Measurements from ENCODE around the gene APBB1IP. TPM values are rescaled to one million over a fixed set of nuclear protein-coding genes. Genes with fewer than 3 reads are reported as not detected.
A peak's percentile ranks its signal among the peaks of the same experiment; 100 is the strongest.
"Not testable (repeated sequence)": the region's sequence is repeated elsewhere in the genome, so short reads cannot be mapped to it uniquely, and the experiment has no call there.

Gene APBB1IP
- total RNA-seq, 2 experiments from 2014 or later = 66.3 to 68.0 TPM

DNA sequence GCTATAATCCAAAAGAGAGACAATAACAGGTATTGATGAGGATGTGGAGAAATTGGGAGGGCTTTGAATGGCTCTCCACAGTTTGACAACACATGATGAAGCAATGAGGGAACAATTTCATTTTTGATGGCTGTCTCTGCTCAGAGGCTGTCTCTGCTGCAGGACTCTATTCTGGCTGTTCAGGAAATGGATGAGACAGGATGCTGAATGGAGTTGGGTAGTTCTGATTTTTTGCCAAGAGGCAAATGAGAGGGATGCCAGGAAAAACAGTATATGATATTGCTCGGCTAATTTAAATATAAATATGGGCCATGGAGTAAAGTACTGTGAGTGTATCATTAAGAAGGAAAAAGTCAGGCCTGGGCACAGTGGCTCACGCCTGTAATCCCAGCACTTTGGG, 16.8 kb downstream of the APBB1IP start:
- no peak for DNase-seq
- no peaks in the 10 kb centered on the region for H3K27me3 Mint-ChIP-seq
- peaks cover 66% of the 10 kb centered on the region for H3K4me1 Mint-ChIP-seq
- peak overlapping the region; percentile 64 for H3K27ac Mint-ChIP-seq
- peaks cover 65% of the 10 kb centered on the region for H3K36me3 Mint-ChIP-seq
- H3K9me3 Mint-ChIP-seq = peaks cover 2% of the 10 kb centered on the region
- peak overlapping the region; percentile 18 for H3K4me3 Mint-ChIP-seq

DNA sequence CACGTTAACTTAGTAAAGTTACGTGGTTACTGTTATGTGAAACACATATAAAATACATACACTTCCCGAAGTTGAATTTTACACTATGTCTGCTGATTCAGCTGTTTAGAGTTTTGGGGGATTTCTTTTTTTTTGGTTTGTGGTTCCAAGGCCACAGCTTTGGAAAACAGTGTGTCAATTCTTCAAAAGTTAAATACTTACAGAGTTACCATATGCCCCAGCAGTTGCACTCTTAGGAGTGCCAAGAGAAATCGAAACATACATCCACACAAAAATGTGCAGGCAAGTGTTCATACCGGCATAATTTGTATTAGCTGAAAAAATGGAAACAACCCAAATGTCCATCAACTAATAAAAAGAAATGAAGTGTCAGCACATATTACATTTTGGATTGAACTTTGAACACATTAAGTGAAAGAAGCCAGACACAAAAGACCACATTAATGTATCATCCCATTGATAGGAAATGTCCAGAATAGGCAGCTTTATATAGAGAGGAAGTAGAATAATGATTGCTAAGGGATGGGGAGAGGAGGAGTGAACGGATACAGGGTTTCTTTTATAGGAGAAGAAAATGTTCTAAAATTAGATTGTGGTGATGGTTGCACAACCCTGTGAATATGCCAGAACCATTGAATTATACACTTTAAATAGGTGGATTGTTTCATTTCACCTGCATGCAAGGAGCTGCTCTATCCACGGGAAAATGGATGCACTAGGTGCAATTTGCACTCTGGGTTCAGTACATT, 17.6 kb downstream of the APBB1IP start:
- H3K36me3 Mint-ChIP-seq = peaks cover 63% of the 10 kb centered on the region
- peak overlapping the region; percentile 76 for H3K27ac Mint-ChIP-seq

DNA sequence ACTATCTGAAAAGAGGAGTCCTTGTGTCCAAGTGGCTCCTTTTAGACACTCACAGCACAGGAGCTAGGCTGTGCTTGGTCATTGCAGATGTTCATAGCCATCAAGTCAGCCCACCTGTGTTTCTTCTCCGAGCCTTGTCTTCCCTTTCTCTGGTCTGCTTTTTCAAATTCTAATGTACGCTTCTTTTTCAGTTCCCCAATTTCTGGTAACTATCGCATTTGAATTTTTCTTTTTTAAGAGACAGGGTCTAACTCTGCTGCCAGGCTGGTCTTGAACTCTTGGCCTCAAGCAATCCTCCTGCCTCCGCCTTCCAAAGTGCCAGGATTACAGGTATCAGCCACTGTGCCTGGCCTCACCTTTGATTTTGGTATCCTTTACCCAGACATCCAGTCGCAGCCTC, 18.9 kb downstream of the APBB1IP start:
- Mint-ChIP-seq H3K4me1 (peaks cover 62% of the 10 kb centered on the region), H3K9me3 (peaks cover 4% of the 10 kb centered on the region), H3K27me3 (no peaks in the 10 kb centered on the region), H3K36me3 (peaks cover 60% of the 10 kb centered on the region), H3K4me3 (no peak overlapping the region), H3K27ac (peak overlapping the region; percentile 26)
- DNase-seq = no peak

More for the DNA sequence above, 17.6 kb downstream of the APBB1IP start:
- Mint-ChIP-seq H3K4me3 (peak overlapping the region; percentile 6), H3K4me1 (peaks cover 66% of the 10 kb centered on the region), H3K9me3 (peaks cover 2% of the 10 kb centered on the region), H3K27me3 (no peaks in the 10 kb centered on the region)
- no peak for DNase-seq

DNA sequence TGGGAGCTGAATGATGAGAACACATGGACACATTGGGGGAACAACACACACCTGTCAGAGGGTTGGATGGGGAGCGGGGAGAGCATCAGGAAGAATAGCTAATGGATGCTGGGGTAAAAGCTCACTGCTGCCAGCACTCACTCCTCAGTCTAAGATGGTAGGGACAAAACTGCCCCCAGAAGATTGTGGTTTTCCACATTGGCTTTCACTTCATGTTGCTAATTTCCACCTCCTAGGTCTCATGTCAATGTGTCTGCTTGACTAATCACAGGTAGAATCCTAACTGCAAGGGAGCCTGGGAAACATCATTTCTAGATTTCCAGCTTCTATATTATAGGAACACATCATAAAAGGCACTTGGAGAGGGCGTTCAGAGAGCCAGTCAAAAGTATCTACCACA, 22.6 kb downstream of the APBB1IP start:
- Mint-ChIP-seq H3K27ac (no peak overlapping the region), H3K4me1 (peaks cover 72% of the 10 kb centered on the region), H3K36me3 (peaks cover 59% of the 10 kb centered on the region), H3K27me3 (no peaks in the 10 kb centered on the region), H3K4me3 (no peak overlapping the region), H3K9me3 (peaks cover 6% of the 10 kb centered on the region)
- no peak for DNase-seq

DNA sequence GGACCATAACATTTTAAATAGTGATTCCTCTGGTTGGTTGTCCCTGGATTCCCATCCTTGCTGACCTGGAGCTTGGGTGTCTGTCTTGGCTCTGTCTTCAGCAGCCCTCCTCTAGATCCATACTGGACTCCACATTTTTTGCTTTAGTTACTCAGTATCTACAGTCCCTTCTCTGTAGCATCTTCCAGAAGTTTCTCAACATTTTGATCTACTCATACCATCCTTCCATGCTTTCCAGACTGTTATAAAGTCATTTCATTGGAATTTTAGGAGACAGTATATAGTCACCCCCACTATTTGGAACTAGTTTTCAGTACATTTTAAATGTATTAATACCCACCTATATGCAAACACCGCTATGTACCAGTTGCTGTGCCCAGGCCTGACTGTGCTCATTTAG, 25.8 kb downstream of the APBB1IP start:
- no peak overlapping the region for H3K4me3 Mint-ChIP-seq
- peaks cover 75% of the 10 kb centered on the region for H3K4me1 Mint-ChIP-seq
- peaks cover 9% of the 10 kb centered on the region for H3K9me3 Mint-ChIP-seq
- H3K27ac Mint-ChIP-seq = peak overlapping the region; percentile 34
- DNase-seq = no peak
- no peaks in the 10 kb centered on the region for H3K27me3 Mint-ChIP-seq
- H3K36me3 Mint-ChIP-seq = peaks cover 65% of the 10 kb centered on the region

DNA sequence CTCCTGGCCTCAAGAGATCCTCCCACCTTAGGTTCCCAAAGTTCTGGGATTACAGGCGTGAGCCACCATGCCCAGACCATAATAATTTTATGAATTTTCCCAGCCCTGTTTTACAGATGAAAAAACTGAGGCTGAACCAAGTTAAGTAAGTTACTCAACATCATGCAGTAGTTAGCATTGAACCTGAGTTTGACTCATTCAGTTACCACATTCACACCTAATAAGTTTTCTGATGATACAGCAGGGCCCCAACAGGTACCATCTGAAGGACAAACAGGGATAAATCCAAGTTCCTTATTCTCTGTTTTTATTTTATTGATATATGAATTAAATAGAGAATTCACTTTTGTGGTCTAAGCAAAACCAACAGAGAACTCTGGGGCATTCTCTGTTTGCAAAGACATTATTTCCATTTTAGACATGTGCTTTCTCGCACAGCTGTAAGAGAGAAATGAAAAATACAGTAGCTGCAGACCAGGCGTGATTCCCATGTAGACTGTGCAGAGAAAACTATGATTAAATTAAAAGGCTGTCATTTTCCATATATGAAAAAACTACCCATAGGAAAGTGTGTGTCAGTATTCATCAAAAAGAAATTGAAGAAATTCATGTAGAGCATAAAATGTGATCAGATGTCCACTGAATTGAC, 26.6 kb downstream of the APBB1IP start:
- peak overlapping the region; percentile 63 for H3K27ac Mint-ChIP-seq
- peaks cover 80% of the 10 kb centered on the region for H3K4me1 Mint-ChIP-seq
- DNase-seq = no peak
- peaks cover 9% of the 10 kb centered on the region for H3K9me3 Mint-ChIP-seq
- no peaks in the 10 kb centered on the region for H3K27me3 Mint-ChIP-seq
- H3K4me3 Mint-ChIP-seq = no peak overlapping the region
- H3K36me3 Mint-ChIP-seq = peaks cover 63% of the 10 kb centered on the region

DNA sequence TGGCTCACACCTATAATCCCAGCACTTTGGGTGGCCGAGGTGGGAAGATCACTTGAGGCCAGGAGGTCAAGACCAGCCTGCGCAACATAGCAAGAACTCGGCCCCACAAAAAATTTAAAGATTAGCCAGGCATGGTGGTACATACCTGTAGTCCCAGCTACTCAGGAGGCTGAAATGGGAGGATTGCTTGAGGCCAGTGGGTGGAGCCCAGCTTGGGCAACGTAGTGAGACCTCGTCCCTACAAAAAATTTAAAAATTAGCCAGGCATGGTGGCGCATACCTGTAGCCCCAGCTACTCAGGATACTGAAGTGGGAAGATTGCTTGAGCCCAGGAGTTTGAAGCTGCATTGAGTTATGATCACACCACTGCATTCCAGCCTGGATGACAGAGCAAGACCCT, 28.4 kb downstream of the APBB1IP start:
- DNase-seq, H3K9me3 Mint-ChIP-seq, H3K4me3 Mint-ChIP-seq, H3K27me3 Mint-ChIP-seq: not testable (repeated sequence)
- H3K4me1 Mint-ChIP-seq = peaks cover 83% of the 10 kb centered on the region
- H3K27ac Mint-ChIP-seq = peak overlapping the region; percentile 49
- H3K36me3 Mint-ChIP-seq = peaks cover 66% of the 10 kb centered on the region

DNA sequence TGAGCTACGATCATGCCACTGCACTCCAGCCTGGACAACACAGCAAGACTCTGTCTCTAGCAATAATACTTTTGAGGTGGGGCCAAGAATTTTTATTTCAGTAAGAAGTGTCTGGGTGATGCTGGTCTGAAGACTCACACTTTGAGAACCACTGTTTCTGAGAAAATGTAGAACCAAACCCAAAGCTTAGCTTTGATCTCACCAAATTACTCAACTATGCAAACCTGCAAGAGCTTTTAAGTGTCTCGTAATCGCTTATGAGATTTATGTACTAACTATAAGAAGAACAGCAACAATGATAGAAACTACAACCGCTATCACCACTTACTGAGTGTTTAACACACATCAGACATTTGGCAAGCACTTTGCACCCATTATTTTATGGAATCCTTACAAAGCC, 29.5 kb downstream of the APBB1IP start:
- Mint-ChIP-seq H3K9me3 (peaks cover 6% of the 10 kb centered on the region), H3K4me3 (no peak overlapping the region), H3K27me3 (no peaks in the 10 kb centered on the region), H3K36me3 (peaks cover 64% of the 10 kb centered on the region), H3K27ac (peak overlapping the region; percentile 67), H3K4me1 (peaks cover 85% of the 10 kb centered on the region)
- no peak for DNase-seq

DNA sequence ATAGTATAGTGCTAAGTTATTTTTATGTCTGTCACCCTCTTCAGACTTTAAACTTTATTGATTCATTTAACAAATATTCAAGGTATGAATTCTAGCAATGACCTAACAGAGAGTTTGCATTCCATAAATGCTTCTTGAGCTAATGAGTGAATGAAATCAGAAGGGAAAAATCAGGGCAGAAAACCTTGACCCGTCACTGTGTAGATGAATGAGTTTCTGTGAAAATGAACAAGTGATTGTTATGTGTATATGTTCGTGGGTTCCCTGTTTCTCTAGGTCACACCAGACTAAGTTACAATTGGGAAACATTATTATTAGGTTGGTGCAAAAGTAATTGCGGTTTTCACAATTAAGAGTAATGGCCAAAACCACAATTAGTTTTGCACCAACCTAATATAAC, 30.1 kb downstream of the APBB1IP start:
- Mint-ChIP-seq H3K4me1 (peaks cover 84% of the 10 kb centered on the region), H3K27me3 (no peaks in the 10 kb centered on the region), H3K4me3 (no peak overlapping the region), H3K36me3 (peaks cover 62% of the 10 kb centered on the region), H3K9me3 (peaks cover 3% of the 10 kb centered on the region), H3K27ac (no peak overlapping the region)
- no peak for DNase-seq

DNA sequence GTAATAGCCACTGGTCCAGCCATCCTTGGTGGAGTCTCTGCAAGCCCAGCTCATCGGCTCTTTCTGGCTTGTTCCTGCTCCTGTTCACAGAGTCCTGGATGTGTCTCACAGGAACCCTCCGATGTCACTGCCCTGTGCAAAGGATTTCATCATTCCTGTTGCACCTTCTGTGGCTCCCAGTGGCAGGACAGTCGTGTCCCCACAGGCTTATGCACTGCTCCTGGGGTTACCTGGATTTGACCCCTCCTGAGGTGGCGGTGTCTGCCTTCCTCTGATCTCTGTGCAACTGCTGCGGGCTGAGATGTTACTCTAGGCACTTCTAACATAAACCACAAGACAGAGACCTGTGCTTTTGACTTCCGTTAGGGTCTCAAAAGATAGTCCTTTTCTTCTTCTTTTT, 30.6 kb downstream of the APBB1IP start:
- Mint-ChIP-seq H3K36me3 (peaks cover 61% of the 10 kb centered on the region), H3K4me3 (peak overlapping the region; percentile 57), H3K27me3 (no peaks in the 10 kb centered on the region), H3K9me3 (peaks cover 3% of the 10 kb centered on the region), H3K27ac (peak overlapping the region; percentile 85), H3K4me1 (peaks cover 84% of the 10 kb centered on the region)
- no peak for DNase-seq

DNA sequence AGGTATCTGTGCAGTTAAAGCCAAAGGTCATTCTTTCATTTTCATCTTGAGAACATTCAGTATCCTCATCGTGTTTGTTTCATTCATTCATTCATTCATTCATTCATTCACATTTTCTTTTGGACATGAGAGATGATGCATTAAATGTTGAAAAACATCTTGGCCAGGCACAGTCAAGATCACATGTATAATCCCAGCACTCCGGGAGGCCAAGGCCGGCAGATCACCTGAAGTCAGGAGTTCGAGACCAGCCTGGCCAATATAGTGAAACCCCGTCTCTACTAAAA, 34.3 kb downstream of the APBB1IP start:
- peaks cover 60% of the 10 kb centered on the region for H3K36me3 Mint-ChIP-seq
- no peak overlapping the region for H3K4me3 Mint-ChIP-seq
- H3K27ac Mint-ChIP-seq = peak overlapping the region; percentile 62

DNA sequence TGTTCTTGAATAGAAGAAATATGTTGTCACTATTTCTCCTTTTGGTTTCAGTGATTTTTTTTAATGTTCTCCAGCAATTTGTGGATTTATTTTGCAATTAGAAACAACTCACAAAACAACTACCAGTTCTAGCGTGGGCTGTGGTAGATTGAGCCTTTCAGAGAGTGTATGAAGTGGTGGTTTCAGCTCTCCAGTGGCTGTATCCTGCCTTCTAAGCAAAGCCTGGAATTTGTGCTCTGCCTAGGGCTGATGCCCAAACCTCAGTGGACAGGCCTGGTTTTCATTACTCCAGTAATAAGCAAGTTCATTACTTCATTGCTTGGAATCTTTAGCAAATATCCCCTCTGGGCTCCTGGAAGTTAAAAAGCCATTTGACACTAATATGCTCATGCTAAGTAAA, 35.9 kb downstream of the APBB1IP start:
- Mint-ChIP-seq H3K27me3 (no peaks in the 10 kb centered on the region), H3K9me3 (peaks cover 4% of the 10 kb centered on the region), H3K27ac (peak overlapping the region; percentile 65), H3K4me3 (no peak overlapping the region), H3K36me3 (peaks cover 62% of the 10 kb centered on the region), H3K4me1 (peaks cover 81% of the 10 kb centered on the region)
- DNase-seq = no peak

More for the DNA sequence above, 34.3 kb downstream of the APBB1IP start:
- DNase-seq = no peak
- Mint-ChIP-seq H3K9me3 (peaks cover 4% of the 10 kb centered on the region), H3K27me3 (no peaks in the 10 kb centered on the region), H3K4me1 (peaks cover 83% of the 10 kb centered on the region)

DNA sequence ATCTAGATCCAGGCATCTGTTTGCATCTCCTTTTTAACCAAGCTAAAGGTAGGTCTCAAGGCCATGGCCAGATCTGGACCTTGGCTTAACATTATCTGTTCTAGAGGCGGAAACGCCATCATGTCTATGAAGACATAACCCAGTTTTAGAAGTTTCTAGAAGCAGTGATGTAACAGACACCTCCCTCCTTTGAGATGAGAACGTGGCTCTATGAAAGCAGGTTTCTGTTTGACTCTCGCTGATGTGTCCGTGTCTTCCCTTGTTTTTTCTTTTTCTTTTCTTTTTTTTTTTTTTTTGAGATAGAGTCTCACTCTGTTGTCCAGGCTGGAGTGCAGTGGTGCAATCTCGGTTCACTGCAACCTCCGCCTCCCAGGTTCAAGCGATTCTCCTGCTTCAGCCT, 36.7 kb downstream of the APBB1IP start:
- H3K27me3 Mint-ChIP-seq, H3K9me3 Mint-ChIP-seq, DNase-seq: not testable (repeated sequence)
- Mint-ChIP-seq H3K4me1 (peaks cover 79% of the 10 kb centered on the region), H3K36me3 (peaks cover 60% of the 10 kb centered on the region), H3K27ac (peak overlapping the region; percentile 88), H3K4me3 (peak overlapping the region; percentile 47)

DNA sequence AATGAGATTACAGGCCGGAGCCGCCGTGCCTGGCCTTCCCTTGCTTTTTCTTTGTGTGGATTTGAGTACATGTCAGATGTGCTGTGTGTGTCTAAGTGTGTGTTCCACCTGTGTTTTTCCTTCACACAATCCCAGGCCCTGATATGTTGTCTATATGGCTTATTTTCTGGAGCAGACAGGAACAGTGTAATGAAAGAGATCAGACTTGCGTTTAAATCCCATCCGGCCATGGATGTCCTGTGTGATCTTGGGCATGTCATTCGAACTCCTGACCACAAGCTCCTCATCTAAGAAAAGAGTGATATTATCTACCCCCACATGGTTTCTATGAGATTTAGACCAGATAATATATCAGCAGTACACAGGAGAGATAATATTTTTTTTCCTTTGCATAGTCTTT, 37.2 kb downstream of the APBB1IP start:
- Mint-ChIP-seq H3K27ac (peak overlapping the region; percentile 88), H3K4me1 (peaks cover 81% of the 10 kb centered on the region), H3K36me3 (peaks cover 62% of the 10 kb centered on the region), H3K9me3 (peaks cover 4% of the 10 kb centered on the region), H3K27me3 (no peaks in the 10 kb centered on the region), H3K4me3 (peak overlapping the region; percentile 47)
- no peak for DNase-seq

DNA sequence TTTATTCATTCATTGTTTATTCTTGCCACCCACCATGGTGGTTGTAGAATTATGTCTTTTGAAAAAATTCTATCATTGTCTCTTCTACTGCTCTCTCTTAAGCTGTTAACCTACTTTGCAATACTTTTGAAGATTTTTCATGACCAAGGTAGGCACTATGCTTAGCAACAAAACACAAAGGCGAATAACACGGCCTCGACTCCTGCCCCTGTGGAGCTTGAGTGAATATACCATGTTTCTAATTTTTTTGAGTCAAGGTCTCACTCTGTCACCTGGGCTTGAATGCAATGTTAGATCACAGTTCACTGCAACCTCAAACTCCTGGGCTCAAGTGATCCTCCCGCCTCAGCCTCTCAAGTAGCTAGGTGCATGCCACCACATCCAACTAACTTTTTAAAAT, 39.4 kb downstream of the APBB1IP start:
- H3K27ac Mint-ChIP-seq = peak overlapping the region; percentile 84
- H3K4me3 Mint-ChIP-seq = no peak overlapping the region
- H3K27me3 Mint-ChIP-seq = no peaks in the 10 kb centered on the region
- H3K9me3 Mint-ChIP-seq = peaks cover 4% of the 10 kb centered on the region
- peaks cover 54% of the 10 kb centered on the region for H3K36me3 Mint-ChIP-seq
- DNase-seq = no peak
- H3K4me1 Mint-ChIP-seq = peaks cover 75% of the 10 kb centered on the region

DNA sequence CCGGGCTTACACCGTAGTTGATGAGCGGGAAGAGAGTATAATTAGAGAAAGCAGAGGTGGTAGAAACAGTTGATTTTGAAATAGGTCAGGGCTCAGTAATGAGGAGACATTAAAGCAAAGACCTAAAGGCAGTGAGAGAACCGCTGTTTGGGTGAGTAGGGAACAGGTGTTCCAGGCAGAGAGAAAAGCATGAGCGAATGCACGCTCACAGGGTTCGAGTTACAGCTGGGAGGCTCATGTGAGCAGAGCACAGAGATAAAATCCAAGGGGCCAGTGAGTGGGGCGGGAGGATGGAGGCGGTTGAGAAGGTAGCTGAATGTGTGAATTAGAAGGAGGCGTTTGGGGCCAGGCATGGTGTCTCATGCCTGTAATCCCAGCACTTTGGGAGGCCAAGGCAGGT, 39.9 kb downstream of the APBB1IP start:
- H3K4me1 Mint-ChIP-seq = peaks cover 71% of the 10 kb centered on the region
- peak overlapping the region; percentile 52 for H3K4me3 Mint-ChIP-seq
- H3K27me3 Mint-ChIP-seq = no peaks in the 10 kb centered on the region
- peaks cover 52% of the 10 kb centered on the region for H3K36me3 Mint-ChIP-seq
- no peak for DNase-seq
- H3K27ac Mint-ChIP-seq = peak overlapping the region; percentile 84
- H3K9me3 Mint-ChIP-seq = peaks cover 4% of the 10 kb centered on the region

Measured in activated naive CD8-positive, alpha-beta T cell treated with anti-CD3 and anti-CD28 coated beads for 36 hours (primary cell).